Measurements from ENCODE around the gene OLA1. TPM values are rescaled to one million over a fixed set of nuclear protein-coding genes. Genes with fewer than 3 reads are reported as not detected.

The OLA1 gene
- total RNA-seq, 1 experiment from 2014 or later: 124 TPM

DNA sequence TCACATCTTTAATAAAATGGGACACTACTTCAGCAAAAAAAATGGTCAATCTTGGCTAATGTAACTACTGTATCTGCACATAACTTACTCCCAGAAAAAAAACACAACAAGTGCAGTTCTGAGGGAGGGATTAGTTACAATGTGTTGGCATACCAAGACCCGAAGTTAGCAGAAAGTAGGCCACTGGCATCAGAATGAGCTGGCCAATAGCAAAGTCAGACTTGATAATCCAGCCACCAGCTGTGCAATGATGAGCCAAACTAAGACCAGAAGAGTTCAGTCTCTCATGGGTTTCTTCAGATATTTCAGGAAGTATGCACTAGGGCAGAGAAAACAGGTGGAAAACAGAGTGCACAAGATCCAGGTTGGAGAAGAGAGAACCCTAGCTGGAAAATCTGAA, 65.3 kb downstream of the OLA1 start:
- Mint-ChIP-seq H3K36me3 (ENCODE audit: insufficient read depth, unreplicated experiment) (peaks cover 10% of the 10 kb centered on the region), H3K27me3 (ENCODE audit: unreplicated experiment) (no peaks in the 10 kb centered on the region), H3K9me3 (ENCODE audit: low read depth, unreplicated experiment) (no peaks in the 10 kb centered on the region), H3K4me1 (ENCODE audit: low read depth, unreplicated experiment) (peaks cover 22% of the 10 kb centered on the region), H3K27ac (ENCODE audit: unreplicated experiment) (no peak overlapping the region), H3K4me3 (ENCODE audit: low read depth, unreplicated experiment) (no peak overlapping the region)
- intact Hi-C loops (cut with micrococcal nuclease; ENCODE audit: unreplicated experiment): no loop called here
- CTCF ChIA-PET: no interaction called here
- no peak for DNase-seq
- no TSS peak for BruUV-seq (replicated peaks)
- TF ChIP-seq, protein P1, sequence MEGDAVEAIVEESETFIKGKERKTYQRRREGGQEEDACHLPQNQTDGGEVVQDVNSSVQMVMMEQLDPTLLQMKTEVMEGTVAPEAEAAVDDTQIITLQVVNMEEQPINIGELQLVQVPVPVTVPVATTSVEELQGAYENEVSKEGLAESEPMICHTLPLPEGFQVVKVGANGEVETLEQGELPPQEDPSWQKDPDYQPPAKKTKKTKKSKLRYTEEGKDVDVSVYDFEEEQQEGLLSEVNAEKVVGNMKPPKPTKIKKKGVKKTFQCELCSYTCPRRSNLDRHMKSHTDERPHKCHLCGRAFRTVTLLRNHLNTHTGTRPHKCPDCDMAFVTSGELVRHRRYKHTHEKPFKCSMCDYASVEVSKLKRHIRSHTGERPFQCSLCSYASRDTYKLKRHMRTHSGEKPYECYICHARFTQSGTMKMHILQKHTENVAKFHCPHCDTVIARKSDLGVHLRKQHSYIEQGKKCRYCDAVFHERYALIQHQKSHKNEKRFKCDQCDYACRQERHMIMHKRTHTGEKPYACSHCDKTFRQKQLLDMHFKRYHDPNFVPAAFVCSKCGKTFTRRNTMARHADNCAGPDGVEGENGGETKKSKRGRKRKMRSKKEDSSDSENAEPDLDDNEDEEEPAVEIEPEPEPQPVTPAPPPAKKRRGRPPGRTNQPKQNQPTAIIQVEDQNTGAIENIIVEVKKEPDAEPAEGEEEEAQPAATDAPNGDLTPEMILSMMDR (IDR thresholded peaks at IDR 0.05; ENCODE audit: unreplicated experiment): no peak

DNA sequence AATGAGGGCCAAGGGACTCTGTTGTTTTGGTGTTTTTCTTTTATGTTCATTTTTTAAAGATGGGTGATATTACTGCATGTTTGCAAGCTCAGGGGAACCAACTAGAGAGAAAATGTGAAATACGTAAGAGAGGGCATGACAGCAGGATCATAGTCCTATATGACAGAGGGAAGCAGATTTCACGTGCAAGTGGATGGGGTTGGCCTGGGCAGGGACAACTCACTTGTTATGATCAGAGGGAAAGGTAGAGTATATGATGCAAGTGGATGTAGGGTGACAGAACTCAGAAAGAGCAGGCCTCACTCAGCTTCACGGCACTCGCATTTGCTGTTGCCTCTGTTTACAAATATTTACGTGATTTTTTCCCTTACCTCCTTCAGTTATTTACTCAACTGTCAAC, 67.0 kb downstream of the OLA1 start:
- Mint-ChIP-seq H3K4me3 (ENCODE audit: low read depth, unreplicated experiment) (no peak overlapping the region), H3K9me3 (ENCODE audit: low read depth, unreplicated experiment) (no peaks in the 10 kb centered on the region), H3K36me3 (ENCODE audit: insufficient read depth, unreplicated experiment) (peaks cover 6% of the 10 kb centered on the region), H3K27me3 (ENCODE audit: unreplicated experiment) (no peaks in the 10 kb centered on the region), H3K4me1 (ENCODE audit: low read depth, unreplicated experiment) (peaks cover 33% of the 10 kb centered on the region), H3K27ac (ENCODE audit: unreplicated experiment) (no peak overlapping the region)
- TF ChIP-seq, protein P1 (IDR thresholded peaks at IDR 0.05; ENCODE audit: unreplicated experiment): no peak
- CTCF ChIA-PET: no interaction called here
- DNase-seq: no peak
- intact Hi-C loops (cut with micrococcal nuclease; ENCODE audit: unreplicated experiment): no loop called here
- no TSS peak for BruUV-seq (replicated peaks)

DNA sequence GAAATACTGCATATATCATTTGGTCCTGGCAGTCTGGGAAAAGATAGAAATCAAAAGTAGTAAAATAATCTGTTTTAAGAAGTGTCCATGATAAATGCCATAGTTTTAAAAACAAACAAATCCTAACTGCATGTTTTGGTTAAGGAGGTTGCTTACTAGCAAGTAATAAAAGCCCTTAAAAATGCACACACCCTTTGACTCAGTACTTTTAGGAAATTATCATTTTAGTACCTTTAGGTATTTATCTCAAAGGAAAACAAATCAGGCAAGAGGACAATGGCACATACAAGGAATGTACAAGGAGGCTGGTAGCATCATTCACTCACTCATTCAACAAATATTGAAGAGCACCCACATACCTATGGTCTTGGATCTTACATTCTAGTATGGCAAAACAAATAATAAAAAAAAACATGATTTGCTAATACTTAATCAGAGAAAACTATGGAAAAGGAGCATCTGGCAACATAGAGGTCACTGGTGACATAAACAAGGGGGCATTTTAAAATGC, 67.6 kb downstream of the OLA1 start:
- Mint-ChIP-seq H3K27ac (ENCODE audit: unreplicated experiment) (no peak overlapping the region), H3K4me1 (ENCODE audit: low read depth, unreplicated experiment) (peaks cover 33% of the 10 kb centered on the region), H3K27me3 (ENCODE audit: unreplicated experiment) (no peaks in the 10 kb centered on the region), H3K4me3 (ENCODE audit: low read depth, unreplicated experiment) (no peak overlapping the region), H3K36me3 (ENCODE audit: insufficient read depth, unreplicated experiment) (peaks cover 5% of the 10 kb centered on the region), H3K9me3 (ENCODE audit: low read depth, unreplicated experiment) (peaks cover under 1% of the 10 kb centered on the region)
- CTCF ChIA-PET: no interaction called here
- no TSS peak for BruUV-seq (replicated peaks)
- TF ChIP-seq, protein P1 (IDR thresholded peaks at IDR 0.05; ENCODE audit: unreplicated experiment): no peak
- intact Hi-C loops (cut with micrococcal nuclease; ENCODE audit: unreplicated experiment): no loop called here
- DNase-seq: no peak

DNA sequence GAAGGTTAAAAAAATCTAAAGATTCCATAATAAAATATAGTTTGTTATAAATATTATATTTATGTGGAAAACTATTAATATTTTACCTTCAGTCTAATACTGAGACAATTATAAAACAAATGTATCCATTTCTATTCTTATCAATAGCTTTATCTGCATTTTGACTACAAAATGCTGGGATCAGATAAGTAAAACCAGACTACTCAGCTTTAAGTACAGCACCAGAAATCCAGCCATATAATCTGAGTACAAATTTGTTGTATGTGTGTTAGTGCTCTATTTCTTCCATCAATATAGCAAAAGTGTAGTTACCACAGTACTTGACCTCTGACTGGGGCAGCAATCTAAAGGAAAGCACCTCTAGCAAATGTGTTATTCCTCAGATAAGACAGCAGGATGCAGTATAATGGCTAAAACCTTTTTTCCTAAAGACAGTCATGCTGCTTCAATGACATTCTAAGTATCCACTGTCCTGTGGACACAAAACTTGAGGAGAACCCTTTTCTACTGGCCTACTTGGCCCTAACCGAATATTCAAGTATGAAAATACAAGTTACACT, 68.1 kb downstream of the OLA1 start:
- Mint-ChIP-seq H3K27ac (ENCODE audit: unreplicated experiment) (no peak overlapping the region), H3K27me3 (ENCODE audit: unreplicated experiment) (no peaks in the 10 kb centered on the region), H3K4me3 (ENCODE audit: low read depth, unreplicated experiment) (no peak overlapping the region), H3K36me3 (ENCODE audit: insufficient read depth, unreplicated experiment) (peaks cover 5% of the 10 kb centered on the region), H3K4me1 (ENCODE audit: low read depth, unreplicated experiment) (peaks cover 33% of the 10 kb centered on the region), H3K9me3 (ENCODE audit: low read depth, unreplicated experiment) (peaks cover 2% of the 10 kb centered on the region)
- no peak for DNase-seq
- BruUV-seq (replicated peaks): no TSS peak
- intact Hi-C loops (cut with micrococcal nuclease; ENCODE audit: unreplicated experiment): no loop called here
- CTCF ChIA-PET: interaction anchor here (0.5 to 1.1 kb wide), 2 partner anchors 35 to 161 kb away, joined by 3 read pairs; no protein-coding TSS in a partner anchor
- TF ChIP-seq, protein P1 (IDR thresholded peaks at IDR 0.05; ENCODE audit: unreplicated experiment): no peak

Measured in Calu3 (cell line).